Superior temporal gyrus (tissue), 1 donor: ENCODE measurements around the gene CBLN3.

ENCODE experiments used
- DNase-seq: peaks from one replicate; pipeline ENCODE4 v3.0.0-alpha.2; 2016; ENCODE audit errors: extremely low spot score

Gene CBLN3

GRCh38 chr14:24426150-24426911 is 3.1 kb downstream of the CBLN3 start:
- DNase-seq, result no peak

- no peak for DNase-seq
Observed at GRCh38 chr14:24425704-24426103, 3.8 kb downstream of the CBLN3 start.

GRCh38 chr14:24422694-24423601 is 6.5 kb downstream of the CBLN3 start:
- no peak for DNase-seq

GRCh38 chr14:24422261-24422660 is 7.2 kb downstream of the CBLN3 start:
- DNase-seq, result no peak

GRCh38 chr14:24418492-24418873 is 11.0 kb downstream of the CBLN3 start:
- DNase-seq, result no peak

- no peak for DNase-seq
Observed at GRCh38 chr14:24417832-24418491, 11.5 kb downstream of the CBLN3 start.

GRCh38 chr14:24416932-24417619 is 12.4 kb downstream of the CBLN3 start:
- DNase-seq, result no peak

GRCh38 chr14:24416254-24416931 is 13.1 kb downstream of the CBLN3 start:
- DNase-seq, result no peak

GRCh38 chr14:24415421-24416253 is 13.8 kb downstream of the CBLN3 start:
- DNase-seq, result no peak

- DNase-seq, result no peak
Observed at GRCh38 chr14:24414732-24415420, 14.6 kb downstream of the CBLN3 start.

- DNase-seq, result no peak
Observed at GRCh38 chr14:24414077-24414476, 15.4 kb downstream of the CBLN3 start.

- peak; percentile 34 for DNase-seq
Observed at GRCh38 chr14:24411443-24412389, 17.8 kb downstream of the CBLN3 start.

- DNase-seq, result no peak
Observed at GRCh38 chr14:24409956-24410355, 19.5 kb downstream of the CBLN3 start.

- DNase-seq, result no peak
Observed at GRCh38 chr14:24409192-24409591, 20.3 kb downstream of the CBLN3 start.

GRCh38 chr14:24408764-24409163 is 20.7 kb downstream of the CBLN3 start:
- no peak for DNase-seq

- no peak for DNase-seq
Observed at GRCh38 chr14:24407608-24408325, 21.7 kb downstream of the CBLN3 start.

- no peak for DNase-seq
Observed at GRCh38 chr14:24406416-24406815, 23.1 kb downstream of the CBLN3 start.

GRCh38 chr14:24404814-24405213 is 24.7 kb downstream of the CBLN3 start:
- DNase-seq, result no peak
